Stimulated activated CD4-positive, alpha-beta T cell treated with anti-CD3 and anti-CD28 coated beads, Interleukin-4, amount 100 ng/mL, for 4 hours (primary cell): ENCODE measurements around the gene U2SURP.

ENCODE experiments used
- DNase-seq, 2 experiments: peaks; one replicate each; pipeline ENCODE4 v3.0.0-alpha.2; 2020

The U2SURP gene

GRCh38 chr3:143105170-143105569 is 103.8 kb downstream of the U2SURP start:
- no peak for DNase-seq

DNA sequence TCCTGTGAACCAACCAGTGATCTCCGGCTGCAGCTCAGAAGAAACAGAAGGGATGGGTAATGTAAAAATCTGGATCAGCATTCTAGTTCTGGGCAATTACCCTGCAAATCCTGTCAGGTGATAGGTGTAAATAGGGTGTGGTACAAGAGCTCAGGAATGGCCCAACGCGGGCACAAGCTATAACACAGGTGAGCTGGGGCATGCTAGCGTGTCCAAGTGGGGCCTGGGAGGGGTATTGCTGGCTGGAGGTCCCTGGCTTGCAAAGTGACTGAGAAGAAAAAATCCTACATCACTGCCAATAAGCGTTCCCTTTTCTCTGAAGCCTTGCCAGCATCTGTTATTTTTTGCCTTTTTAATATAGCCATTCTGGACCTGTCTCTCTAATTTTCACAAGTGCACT is 108.5 kb downstream of the U2SURP start:
- DNase-seq: no peak
